Upper lobe of left lung (tissue), 4 donors: ENCODE data around the gene PLA2G4A.

Experiments used
- CTCF ChIP-seq, 6 experiments: fragments of 450-650 bp in 4 of 6; fragments of 200-600 bp in 2 of 6; sonication (generic) in 2 of 6; IDR thresholded peaks; one replicate each; pipeline ENCODE4 v1.5.1; 2016 to 2019; ENCODE audit warnings: antibody characterized with exemption in 6 of 6
- EP300 ChIP-seq, 4 donors: sonication (generic); formaldehyde crosslinking; IDR thresholded peaks; one replicate each; pipeline ENCODE4 v1.5.1; 2017; ENCODE audit warnings: antibody characterized with exemption in 4 of 4, control low read depth in 2 of 4
- POLR2AphosphoS5 ChIP-seq, 2 donors: sonication (generic); formaldehyde crosslinking; IDR thresholded peaks; one replicate each; pipeline ENCODE4 v1.5.1; 2017; ENCODE audit warnings: antibody characterized with exemption in 2 of 2

GRCh38 chr1:186993996-186994395 lies 165.2 kb downstream of the PLA2G4A start:
- TF ChIP-seq POLR2AphosphoS5 (IDR thresholded peaks at IDR 0.05) (no peak), EP300 (IDR thresholded peaks at IDR 0.05) (no peak), CTCF (IDR thresholded peaks at IDR 0.05) (no peak)
